HepG2 (cell line): ENCODE measurements around the gene RBM14. TPM values are rescaled to one million over a fixed set of nuclear protein-coding genes. Genes with fewer than 3 reads are reported as not detected.

Source experiments
- BCL6 ChIP-seq: IDR thresholded peaks from 2 replicates; pipeline ENCODE4 v1.6.1; 2016; ENCODE audit warnings: missing genetic modification reagents, missing compliant biosample characterization
- CCDC6 ChIP-seq: sonication (generic); formaldehyde crosslinking; IDR thresholded peaks from 2 replicates; pipeline ENCODE4 v1.8.1; 2022; ENCODE audit warnings: mild to moderate bottlenecking, missing genetic modification reagents, moderate library complexity
- GABPA ChIP-seq, 2 experiments: IDR thresholded peaks; 2 replicates each; pipeline ENCODE4 v1.6.1; 2011 to 2016; ENCODE audit warnings: low read depth in 2 of 2, low read length in 1 of 2, missing biosample characterization in 1 of 2, missing genetic modification characterization in 1 of 2
- KLF12 ChIP-seq: sonication (generic); formaldehyde crosslinking; IDR thresholded peaks from 2 replicates; pipeline ENCODE4 v1.4.0; 2020; ENCODE audit warnings: missing genetic modification reagents, borderline replicate concordance
- KLF6 ChIP-seq: IDR thresholded peaks from 2 replicates; pipeline ENCODE4 v1.8.0; 2016; ENCODE audit warnings: missing biosample characterization, missing genetic modification reagents
- MXI1 ChIP-seq: IDR thresholded peaks from 3 replicates; pipeline ENCODE4 v1.6.1; 2012; ENCODE audit warnings: low read depth, low read length, inconsistent platforms, borderline replicate concordance
- PCBP2 ChIP-seq: fragments of 200-400 bp; formaldehyde crosslinking; optimal IDR thresholded peaks from 2 replicates; pipeline ENCODE3; 2018; ENCODE audit warnings: low read length, low read depth; ENCODE audit not compliant: poor library complexity, severe bottlenecking
- SATB2 ChIP-seq: sonication (generic); formaldehyde crosslinking; IDR thresholded peaks from 2 replicates; pipeline ENCODE4 v1.5.0; 2020; ENCODE audit warnings: missing genetic modification reagents
- SMYD3 ChIP-seq: sonication (generic); formaldehyde crosslinking; IDR thresholded peaks from 2 replicates; pipeline ENCODE4 v1.8.1; 2023; ENCODE audit warnings: mild to moderate bottlenecking, missing genetic modification reagents
- WIZ ChIP-seq: sonication (generic); formaldehyde crosslinking; IDR thresholded peaks from 2 replicates; pipeline ENCODE4 v1.5.1; 2020; ENCODE audit warnings: mild to moderate bottlenecking, missing genetic modification reagents
- ZBTB20 ChIP-seq: sonication (generic); formaldehyde crosslinking; IDR thresholded peaks from 2 replicates; pipeline ENCODE4 v1.8.1; 2023; ENCODE audit warnings: missing genetic modification reagents, low read depth, mild to moderate bottlenecking, borderline replicate concordance
- ZBTB4 ChIP-seq: sonication (generic); formaldehyde crosslinking; IDR thresholded peaks from 2 replicates; pipeline ENCODE4 v1.4.0; 2020; ENCODE audit warnings: missing genetic modification reagents, mild to moderate bottlenecking, borderline replicate concordance
- ZBTB40 ChIP-seq, 2 experiments: fragments of 450-650 bp in 1 of 2; sonication (generic) in 1 of 2; formaldehyde crosslinking in 1 of 2; IDR thresholded peaks; 2 replicates each; pipeline versions ENCODE4 v1.6.1 to v1.8.0; 2016 to 2022; ENCODE audit warnings: antibody characterized with exemption in 1 of 2, mild to moderate bottlenecking in 1 of 2, missing genetic modification reagents in 1 of 2
- ZNF235 ChIP-seq: sonication (generic); formaldehyde crosslinking; IDR thresholded peaks from 2 replicates; pipeline ENCODE4 v1.8.1; 2023; ENCODE audit warnings: mild to moderate bottlenecking, missing genetic modification reagents, borderline replicate concordance
- ZNF280B ChIP-seq: sonication (generic); formaldehyde crosslinking; IDR thresholded peaks from 2 replicates; pipeline ENCODE4 v1.5.0; 2020; ENCODE audit warnings: missing genetic modification reagents, mild to moderate bottlenecking, borderline replicate concordance
- polyA plus RNA-seq, 8 experiments: library from polyadenylated mRNA; depleted of rRNA in 3 of 8; stranded (reverse) in 7 of 8; unstranded in 1 of 8; fragments of >200 nt; fragmentation: Illumina TruSeq in 4 of 8; extraction: Trizol in 4 of 8; gene quantifications; 2 replicates each; pipeline versions ENCODE4 v1.2.1 to v1.2.3, GENCODE V29; 2011 to 2016; ENCODE audit warnings: low read depth in 4 of 8, missing spikeins in 1 of 8, mixed read lengths in 1 of 8; ENCODE audit not compliant: insufficient read depth in 1 of 8
- total RNA-seq, 5 experiments: library from RNA; depleted of rRNA; stranded (reverse); fragments of >200 nt; fragmentation: Illumina TruSeq; extraction: Trizol; gene quantifications; 2 replicates each; pipeline ENCODE4 v1.2.3, GENCODE V29; 2016; ENCODE audit warnings: low read depth in 1 of 5

Gene RBM14
- total and polyA plus RNA-seq, 2 of the 13 experiments (the other 11 are each of a cell fraction or from before 2014, with no cell fraction given), result 12.7 to 44.1 TPM

GRCh38 chr11:66637557-66638176 lies 21.2 kb downstream of the RBM14 start (continued):
- TF ChIP-seq PCBP2 (no peak), ZNF280B (no peak), CCDC6 (CRISPR knock-in tag) (no peak), MXI1 (no peak), SMYD3 (CRISPR knock-in tag) (no peak), ZBTB40 (IDR thresholded peaks at IDR 0.05) (no peak), ZBTB40 (CRISPR knock-in tag; IDR thresholded peaks at IDR 0.05) (no peak), WIZ (CRISPR knock-in tag) (no peak), BCL6 (CRISPR knock-in tag) (no peak), ZBTB20 (CRISPR knock-in tag) (0 out of 2 replicates have a peak, but pooled peaks have one; percentile 29), GABPA (IDR thresholded peaks at IDR 0.05; ENCODE audit: low read depth, low read length) (no peak), GABPA (CRISPR knock-in tag; IDR thresholded peaks at IDR 0.05; ENCODE audit: low read depth) (no peak), KLF6 (CRISPR knock-in tag) (0 out of 2 replicates have a peak, but pooled peaks have one; percentile 16), ZNF235 (no peak), SATB2 (CRISPR knock-in tag) (no peak), ZBTB4 (CRISPR knock-in tag) (no peak), KLF12 (CRISPR knock-in tag) (no peak)
